ENCODE data around the gene FTO. TPM values are rescaled to one million over a fixed set of nuclear protein-coding genes. Genes with fewer than 3 reads are reported as not detected.
"Not testable (repeated sequence)": the region's sequence is repeated elsewhere in the genome, so short reads cannot be mapped to it uniquely, and the experiment has no call there.

FTO gene
- total RNA-seq, 1 donor from 2014 or later, result 70.5 TPM

- Histone ChIP-seq H3K9me3 (no peaks in the 10 kb centered on the region), H3K27me3 (no peaks in the 10 kb centered on the region), H3K36me3 (no peaks in the 10 kb centered on the region), H3K27ac (no peak overlapping the region), H3K4me3 (no peak overlapping the region), H3K4me1 (no peaks in the 10 kb centered on the region)
- intact Hi-C loops (cut with DNase I), result no loop called here
- DNase-seq (ENCODE audit: extremely low spot score in 2 of 2), result no peak
- TF ChIP-seq CTCF (IDR thresholded peaks at IDR 0.05) (no peak), POLR2AphosphoS5 (IDR thresholded peaks at IDR 0.05; ENCODE audit: insufficient read depth in 1 of 2, low read depth in 1 of 2) (no peak), POLR2A (IDR thresholded peaks at IDR 0.05) (no peak)
These were observed 476.7 kb downstream of the FTO start for GRCh38 chr16:54180421-54181359.

DNA sequence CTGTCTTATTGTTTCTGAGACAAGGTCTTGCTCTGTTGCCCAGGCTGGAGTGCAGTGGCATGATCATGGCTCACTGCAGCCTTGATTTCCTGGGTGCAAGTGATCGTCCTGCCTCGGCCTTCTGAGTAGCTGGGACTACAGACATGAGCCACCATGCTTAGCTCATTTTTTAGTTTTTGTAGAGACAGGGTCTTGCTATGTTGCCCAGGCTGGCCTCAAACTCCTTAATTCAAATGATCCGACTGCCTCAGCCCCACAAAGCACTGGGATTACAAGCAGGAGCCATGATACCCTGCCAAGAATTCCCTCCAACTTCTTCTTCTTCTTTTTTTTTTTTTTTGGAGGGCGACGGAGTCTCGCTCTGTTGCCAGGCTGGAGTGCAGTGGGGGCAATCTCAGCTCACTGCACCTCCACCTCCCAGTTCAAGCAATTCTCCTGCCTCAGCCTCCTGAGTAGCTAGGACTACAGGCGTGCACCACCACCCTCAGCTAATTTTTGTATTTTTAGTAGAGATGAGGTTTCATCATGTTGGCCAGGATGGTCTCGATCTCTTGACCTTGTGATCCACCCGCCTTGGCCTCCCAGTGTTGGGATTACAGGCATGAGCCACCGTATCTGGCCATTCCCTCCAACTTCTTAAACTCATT lies 477.9 kb downstream of the FTO start:
- intact Hi-C loops (cut with DNase I); H3K27me3 ChIP-seq; H3K27ac ChIP-seq; H3K9me3 ChIP-seq; H3K4me3 ChIP-seq; H3K4me1 ChIP-seq; H3K36me3 ChIP-seq; DNase-seq (ENCODE audit: extremely low spot score in 2 of 2): not testable (repeated sequence)

DNA sequence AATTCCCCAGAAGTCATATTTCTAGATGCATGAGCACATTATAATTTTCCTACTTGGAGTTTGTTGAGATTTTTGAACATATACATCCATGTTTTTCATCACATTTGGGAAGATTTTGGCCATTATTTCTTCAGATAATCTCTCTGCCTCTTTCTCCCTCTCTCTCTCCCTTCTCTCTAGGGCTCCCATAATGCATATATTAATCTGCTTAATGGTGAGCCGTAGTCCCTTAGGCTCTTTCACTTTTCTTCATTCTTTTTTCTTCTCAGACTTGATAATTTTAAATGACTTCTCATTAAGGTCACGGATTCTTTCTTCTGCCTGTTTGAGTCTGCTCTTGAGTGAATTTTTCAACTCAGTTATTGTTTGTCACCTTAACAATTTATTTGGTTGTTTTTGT lies 481.1 kb downstream of the FTO start:
- DNase-seq (ENCODE audit: extremely low spot score in 2 of 2), result no peak
- Histone ChIP-seq H3K36me3 (no peaks in the 10 kb centered on the region), H3K27ac (no peak overlapping the region), H3K9me3 (no peaks in the 10 kb centered on the region), H3K27me3 (no peaks in the 10 kb centered on the region), H3K4me1 (no peaks in the 10 kb centered on the region), H3K4me3 (no peak overlapping the region)
- TF ChIP-seq POLR2AphosphoS5 (IDR thresholded peaks at IDR 0.05; ENCODE audit: insufficient read depth in 1 of 2, low read depth in 1 of 2) (no peak), CTCF (IDR thresholded peaks at IDR 0.05) (no peak), POLR2A (IDR thresholded peaks at IDR 0.05) (no peak)
- intact Hi-C loops (cut with DNase I), result no loop called here

- Histone ChIP-seq H3K4me3 (no peak overlapping the region), H3K4me1 (peaks cover 12% of the 10 kb centered on the region), H3K27me3 (no peaks in the 10 kb centered on the region), H3K9me3 (no peaks in the 10 kb centered on the region), H3K27ac (no peak overlapping the region), H3K36me3 (no peaks in the 10 kb centered on the region)
- TF ChIP-seq POLR2AphosphoS5 (IDR thresholded peaks at IDR 0.05; ENCODE audit: insufficient read depth in 1 of 2, low read depth in 1 of 2) (no peak), CTCF (IDR thresholded peaks at IDR 0.05) (no peak), POLR2A (IDR thresholded peaks at IDR 0.05) (no peak)
- DNase-seq (ENCODE audit: extremely low spot score in 2 of 2), result no peak
- intact Hi-C loops (cut with DNase I), result no loop called here
These were observed 487.2 kb downstream of the FTO start for GRCh38 chr16:54191163-54191562.

GRCh38 chr16:54191592-54191991 lies 487.6 kb downstream of the FTO start:
- no peak for DNase-seq (ENCODE audit: extremely low spot score in 2 of 2)
- no peak for TF ChIP-seq POLR2AphosphoS5 (IDR thresholded peaks at IDR 0.05; ENCODE audit: insufficient read depth in 1 of 2, low read depth in 1 of 2)
- TF ChIP-seq CTCF (IDR thresholded peaks at IDR 0.05), result no peak
- no peak for TF ChIP-seq POLR2A (IDR thresholded peaks at IDR 0.05)
- H3K27ac ChIP-seq, result no peak overlapping the region
- no peak overlapping the region for H3K4me3 ChIP-seq
- no peaks in the 10 kb centered on the region for H3K9me3 ChIP-seq
- no peaks in the 10 kb centered on the region for H3K27me3 ChIP-seq
- intact Hi-C loops (cut with DNase I), result no loop called here
- H3K4me1 ChIP-seq, result peaks cover 12% of the 10 kb centered on the region
- H3K36me3 ChIP-seq, result no peaks in the 10 kb centered on the region
